Activated naive CD8-positive, alpha-beta T cell treated with anti-CD3 and anti-CD28 coated beads, Interleukin-2, amount 50 U/mL, for 24 hours (primary cell): ENCODE measurements around the gene ATRNL1.
"Not testable (repeated sequence)": the region's sequence is repeated elsewhere in the genome, so short reads cannot be mapped to it uniquely, and the experiment has no call there.

Experiments
- ATAC-seq: fragments of 150-1000 bp; cut with Tn5 transposase; one replicate; pipeline ENCODE4 v1.10.0; 2021
- DNase-seq: peaks from one replicate; pipeline ENCODE4 v3.0.0; 2021
- H3K27ac Mint-ChIP-seq: one replicate; pipeline ENCODE4 v1.8.0; 2021; ENCODE audit warnings: mild to moderate bottlenecking, mixed read lengths
- H3K27me3 Mint-ChIP-seq: one replicate; pipeline ENCODE4 v1.8.0; 2021; ENCODE audit warnings: mixed read lengths
- H3K36me3 Mint-ChIP-seq: one replicate; pipeline ENCODE4 v1.8.0; 2021; ENCODE audit warnings: low read depth, mixed read lengths
- H3K4me1 Mint-ChIP-seq: one replicate; pipeline ENCODE4 v1.8.0; 2021; ENCODE audit warnings: mixed read lengths
- H3K4me3 Mint-ChIP-seq: one replicate; pipeline ENCODE4 v1.8.0; 2021; ENCODE audit warnings: mild to moderate bottlenecking, moderate library complexity, mixed read lengths
- H3K9me3 Mint-ChIP-seq: one replicate; pipeline ENCODE4 v1.8.0; 2021; ENCODE audit warnings: mixed read lengths

Gene ATRNL1

DNA sequence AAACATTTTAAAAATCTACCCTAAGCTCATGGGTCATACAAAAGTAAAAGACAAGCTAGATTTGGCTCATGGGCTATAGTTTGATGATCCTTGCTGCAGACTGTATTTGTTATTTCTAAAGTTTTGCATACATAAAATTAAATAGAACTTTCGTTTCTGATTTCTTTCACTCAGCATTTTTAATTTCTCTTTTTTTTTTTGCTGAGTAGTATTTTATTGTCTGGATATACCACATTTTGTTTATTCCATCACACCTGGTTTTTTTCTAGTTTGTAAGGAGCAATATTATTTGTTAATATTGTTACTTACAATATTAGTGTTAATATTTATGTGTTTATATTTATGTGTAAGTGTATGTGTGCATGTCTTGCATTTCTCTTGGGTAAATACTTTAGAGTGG is 291.5 kb downstream of the ATRNL1 start:
- H3K4me1 Mint-ChIP-seq = no peaks in the 10 kb centered on the region
- no peaks in the 10 kb centered on the region for H3K36me3 Mint-ChIP-seq
- DNase-seq = no peak
- no peak for ATAC-seq
- no peak overlapping the region for H3K27ac Mint-ChIP-seq
- peaks cover 8% of the 10 kb centered on the region for H3K9me3 Mint-ChIP-seq
- no peaks in the 10 kb centered on the region for H3K27me3 Mint-ChIP-seq
- H3K4me3 Mint-ChIP-seq = no peak overlapping the region

DNA sequence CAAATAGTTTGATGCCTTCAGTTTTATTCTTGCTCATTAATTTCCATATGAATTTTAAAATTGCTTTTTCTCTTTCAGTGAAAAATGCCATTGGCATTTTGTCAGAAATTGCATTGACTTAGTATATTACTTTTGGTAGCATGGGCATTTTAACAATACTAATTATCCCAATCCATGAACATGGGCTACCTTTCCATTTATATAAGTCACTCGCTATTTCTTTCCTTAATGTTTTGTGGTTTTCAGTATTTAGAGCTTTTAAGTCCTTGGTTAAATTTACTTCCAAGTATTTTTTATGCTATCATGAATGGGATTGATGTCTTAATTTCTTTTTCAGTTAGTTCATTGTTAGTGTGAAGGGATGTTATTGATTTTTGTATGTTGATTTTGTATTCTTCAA is 297.4 kb downstream of the ATRNL1 start:
- no peak for DNase-seq
- H3K4me1 Mint-ChIP-seq = no peaks in the 10 kb centered on the region
- H3K27me3 Mint-ChIP-seq = no peaks in the 10 kb centered on the region
- no peak overlapping the region for H3K4me3 Mint-ChIP-seq
- peaks cover 8% of the 10 kb centered on the region for H3K9me3 Mint-ChIP-seq
- no peak for ATAC-seq
- H3K27ac Mint-ChIP-seq = no peak overlapping the region
- no peaks in the 10 kb centered on the region for H3K36me3 Mint-ChIP-seq

DNA sequence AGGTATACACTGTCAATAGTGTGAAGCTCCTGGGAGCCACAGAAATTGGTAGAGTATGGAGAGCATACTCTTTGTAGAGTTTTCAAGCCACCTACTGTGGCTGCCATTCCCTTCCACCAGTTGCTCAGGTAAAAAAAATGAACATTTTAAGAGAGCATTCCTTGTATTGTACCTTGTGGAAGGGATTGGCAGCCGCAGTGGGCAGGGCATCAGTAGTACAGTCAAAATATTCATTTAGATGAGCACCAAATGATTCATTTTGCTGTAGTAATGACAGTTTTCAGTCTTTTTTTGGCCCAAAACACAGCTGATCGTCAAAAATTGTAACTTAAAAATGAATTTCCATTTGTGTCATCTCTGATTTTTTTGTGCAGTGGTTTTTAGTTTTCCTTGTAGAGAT is 304.9 kb downstream of the ATRNL1 start:
- no peak for ATAC-seq
- Mint-ChIP-seq H3K27me3 (no peaks in the 10 kb centered on the region), H3K9me3 (no peaks in the 10 kb centered on the region), H3K36me3 (no peaks in the 10 kb centered on the region), H3K4me1 (no peaks in the 10 kb centered on the region), H3K27ac (no peak overlapping the region), H3K4me3 (no peak overlapping the region)
- DNase-seq = no peak

DNA sequence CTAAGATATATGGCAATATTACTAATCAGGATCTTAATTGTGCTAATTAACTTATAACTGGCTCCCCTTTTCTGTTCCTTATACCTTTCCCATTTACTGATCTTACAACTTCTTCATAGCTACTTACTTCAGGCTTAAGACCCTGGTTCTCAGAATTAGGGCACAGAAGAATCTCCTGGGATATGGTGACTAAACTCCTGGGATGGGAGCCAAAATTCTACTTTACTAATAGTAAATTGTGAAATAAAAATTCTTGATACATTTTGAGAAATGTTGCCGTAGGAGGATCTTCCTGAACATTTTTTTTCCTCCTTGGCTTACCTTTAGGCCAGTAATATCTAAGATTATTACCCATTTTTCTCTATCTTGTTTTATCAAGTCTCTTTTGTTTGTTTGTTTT is 309.5 kb downstream of the ATRNL1 start:
- no peak overlapping the region for H3K4me3 Mint-ChIP-seq
- no peaks in the 10 kb centered on the region for H3K36me3 Mint-ChIP-seq
- H3K4me1 Mint-ChIP-seq = no peaks in the 10 kb centered on the region
- no peak for DNase-seq
- no peak for ATAC-seq
- no peaks in the 10 kb centered on the region for H3K27me3 Mint-ChIP-seq
- H3K27ac Mint-ChIP-seq = no peak overlapping the region
- no peaks in the 10 kb centered on the region for H3K9me3 Mint-ChIP-seq

DNA sequence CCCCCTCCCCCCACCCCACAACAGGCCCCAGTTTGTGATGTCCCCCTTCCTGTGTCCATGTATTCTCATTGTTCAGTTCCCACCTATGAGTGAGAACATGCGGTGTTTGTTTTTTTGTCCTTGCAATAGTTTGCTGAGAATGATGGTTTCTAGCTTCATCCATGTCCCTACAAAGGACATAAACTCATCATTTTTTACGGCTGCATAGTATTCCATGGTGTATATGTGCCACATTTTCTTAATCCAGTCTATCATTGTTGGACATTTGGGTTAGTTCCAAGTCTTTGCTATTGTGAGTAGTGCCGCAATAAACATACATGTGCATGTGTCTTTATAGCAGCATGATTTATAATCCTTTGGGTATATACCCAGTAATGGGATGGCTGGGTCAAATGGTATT is 312.7 kb downstream of the ATRNL1 start:
- DNase-seq, H3K36me3 Mint-ChIP-seq, ATAC-seq, H3K4me1 Mint-ChIP-seq, H3K4me3 Mint-ChIP-seq, H3K27me3 Mint-ChIP-seq, H3K27ac Mint-ChIP-seq: not testable (repeated sequence)
- peaks cover 14% of the 10 kb centered on the region for H3K9me3 Mint-ChIP-seq

- Mint-ChIP-seq H3K4me1 (no peaks in the 10 kb centered on the region), H3K36me3 (no peaks in the 10 kb centered on the region), H3K27ac (no peak overlapping the region), H3K9me3 (peaks cover 14% of the 10 kb centered on the region), H3K27me3 (no peaks in the 10 kb centered on the region), H3K4me3 (no peak overlapping the region)
- no peak for ATAC-seq
- no peak for DNase-seq
These were observed 316.2 kb downstream of the ATRNL1 start for GRCh38 chr10:115409347-115409746.

DNA sequence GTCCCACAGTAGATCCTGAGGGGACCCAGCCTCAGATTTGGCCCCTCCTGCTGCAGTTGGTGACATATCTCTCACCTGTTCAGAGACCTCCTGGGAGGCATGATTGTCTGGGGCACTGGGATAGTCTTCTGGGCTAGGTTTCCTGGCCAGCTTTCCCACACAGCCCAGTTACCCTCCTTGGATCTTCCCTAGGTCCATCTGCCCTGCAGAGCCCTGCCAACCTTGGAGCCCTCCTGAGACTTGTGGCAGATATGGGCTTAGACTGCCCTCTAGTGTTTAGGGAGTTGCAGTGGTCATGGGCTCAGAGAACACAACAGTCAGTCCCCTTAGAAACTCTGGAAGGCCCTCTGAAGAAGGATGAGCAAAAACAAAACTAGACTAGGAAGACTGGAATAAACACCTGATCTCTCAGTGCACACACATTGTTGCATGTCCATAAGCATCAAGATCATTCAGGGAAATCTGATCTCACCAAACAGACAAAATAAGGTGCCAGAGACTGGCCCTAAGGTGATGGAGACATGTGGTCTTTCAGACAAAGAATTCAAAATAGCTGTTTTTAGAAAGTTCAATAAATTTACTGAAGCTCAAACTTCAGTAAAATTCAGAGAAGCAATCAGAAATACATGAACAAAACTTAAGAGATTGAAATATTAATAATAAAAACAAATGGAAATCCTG is 324.6 kb downstream of the ATRNL1 start:
- Mint-ChIP-seq H3K9me3 (peaks cover 17% of the 10 kb centered on the region), H3K4me1 (no peaks in the 10 kb centered on the region), H3K36me3 (no peaks in the 10 kb centered on the region), H3K27ac (no peak overlapping the region), H3K4me3 (no peak overlapping the region), H3K27me3 (no peaks in the 10 kb centered on the region)
- ATAC-seq = peak; percentile 49
- no peak for DNase-seq

DNA sequence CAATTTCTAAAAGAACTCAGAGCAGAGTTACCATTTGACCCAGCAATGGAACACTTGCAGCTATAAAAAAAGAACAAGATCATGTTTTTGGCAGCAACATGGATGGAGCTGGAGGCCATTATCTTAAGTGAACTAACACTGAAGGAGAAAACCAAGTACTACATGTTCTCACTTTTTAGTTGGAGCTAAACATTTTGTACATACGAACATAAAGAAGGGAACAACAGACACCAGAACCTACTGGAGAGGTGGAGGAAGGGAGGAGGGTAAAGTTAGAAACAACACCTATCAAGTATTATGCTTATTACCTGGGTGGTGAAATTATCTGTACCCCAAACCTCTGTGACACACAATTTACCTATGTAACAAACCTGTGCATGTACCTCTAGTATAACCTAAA is 329.5 kb downstream of the ATRNL1 start:
- no peak overlapping the region for H3K4me3 Mint-ChIP-seq
- no peaks in the 10 kb centered on the region for H3K27me3 Mint-ChIP-seq
- H3K27ac Mint-ChIP-seq = no peak overlapping the region
- DNase-seq = no peak
- peaks cover 16% of the 10 kb centered on the region for H3K9me3 Mint-ChIP-seq
- no peak for ATAC-seq
- H3K4me1 Mint-ChIP-seq = no peaks in the 10 kb centered on the region
- no peaks in the 10 kb centered on the region for H3K36me3 Mint-ChIP-seq

GRCh38 chr10:115427611-115428010 is 334.4 kb downstream of the ATRNL1 start:
- Mint-ChIP-seq H3K27me3 (no peaks in the 10 kb centered on the region), H3K4me1 (no peaks in the 10 kb centered on the region), H3K27ac (no peak overlapping the region), H3K36me3 (no peaks in the 10 kb centered on the region), H3K4me3 (no peak overlapping the region), H3K9me3 (no peaks in the 10 kb centered on the region)
- no peak for DNase-seq
- no peak for ATAC-seq

GRCh38 chr10:115432188-115432819 is 339.1 kb downstream of the ATRNL1 start:
- H3K27me3 Mint-ChIP-seq = no peaks in the 10 kb centered on the region
- no peaks in the 10 kb centered on the region for H3K4me1 Mint-ChIP-seq
- H3K4me3 Mint-ChIP-seq = no peak overlapping the region
- DNase-seq (no peak), ATAC-seq (no peak)
- no peak overlapping the region for H3K27ac Mint-ChIP-seq
- no peaks in the 10 kb centered on the region for H3K36me3 Mint-ChIP-seq
- peaks cover 3% of the 10 kb centered on the region for H3K9me3 Mint-ChIP-seq

DNA sequence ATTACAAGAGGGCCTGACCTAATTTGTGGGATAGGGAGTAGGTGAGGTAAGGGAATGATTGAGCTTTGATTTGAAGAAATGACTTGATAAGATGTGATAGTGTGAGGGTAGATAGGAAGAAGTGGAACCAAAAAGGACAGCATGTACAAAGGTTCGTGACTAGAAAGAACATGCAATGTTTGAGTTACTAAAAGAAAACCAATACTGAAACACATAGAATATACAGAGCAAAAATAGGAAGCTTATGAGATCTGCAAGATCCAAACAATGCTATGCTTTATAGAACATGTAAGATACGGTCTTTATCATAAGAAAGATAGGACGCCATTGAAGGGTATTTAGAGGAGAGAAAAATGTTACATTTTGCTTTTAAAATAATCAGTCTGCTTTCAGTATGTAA is 343.8 kb downstream of the ATRNL1 start:
- no peak for DNase-seq
- H3K4me3 Mint-ChIP-seq = no peak overlapping the region

GRCh38 chr10:115441907-115442545 is 348.9 kb downstream of the ATRNL1 start:
- Mint-ChIP-seq H3K4me3 (no peak overlapping the region), H3K27me3 (no peaks in the 10 kb centered on the region)

More for the DNA sequence above, 343.8 kb downstream of the ATRNL1 start:
- H3K9me3 Mint-ChIP-seq = peaks cover 3% of the 10 kb centered on the region
- H3K27me3 Mint-ChIP-seq = no peaks in the 10 kb centered on the region
- no peak for ATAC-seq
- H3K27ac Mint-ChIP-seq = no peak overlapping the region
- no peaks in the 10 kb centered on the region for H3K4me1 Mint-ChIP-seq
- H3K36me3 Mint-ChIP-seq = no peaks in the 10 kb centered on the region

GRCh38 chr10:115456812-115457211 is 363.6 kb downstream of the ATRNL1 start:
- Mint-ChIP-seq H3K36me3 (no peaks in the 10 kb centered on the region), H3K4me1 (no peaks in the 10 kb centered on the region), H3K27ac (no peak overlapping the region), H3K4me3 (no peak overlapping the region), H3K9me3 (peaks cover 8% of the 10 kb centered on the region), H3K27me3 (no peaks in the 10 kb centered on the region)
- no peak for DNase-seq
- no peak for ATAC-seq

More at GRCh38 chr10:115441907-115442545, 348.9 kb downstream of the ATRNL1 start:
- Mint-ChIP-seq H3K36me3 (no peaks in the 10 kb centered on the region), H3K27ac (no peak overlapping the region), H3K4me1 (no peaks in the 10 kb centered on the region), H3K9me3 (peaks cover 6% of the 10 kb centered on the region)
- DNase-seq = no peak
- no peak for ATAC-seq

GRCh38 chr10:115483294-115483693 is 390.1 kb downstream of the ATRNL1 start:
- Mint-ChIP-seq H3K9me3 (peaks cover 6% of the 10 kb centered on the region), H3K4me1 (no peaks in the 10 kb centered on the region), H3K4me3 (no peak overlapping the region), H3K36me3 (no peaks in the 10 kb centered on the region), H3K27me3 (no peaks in the 10 kb centered on the region), H3K27ac (no peak overlapping the region)
- no peak for ATAC-seq
- no peak for DNase-seq

DNA sequence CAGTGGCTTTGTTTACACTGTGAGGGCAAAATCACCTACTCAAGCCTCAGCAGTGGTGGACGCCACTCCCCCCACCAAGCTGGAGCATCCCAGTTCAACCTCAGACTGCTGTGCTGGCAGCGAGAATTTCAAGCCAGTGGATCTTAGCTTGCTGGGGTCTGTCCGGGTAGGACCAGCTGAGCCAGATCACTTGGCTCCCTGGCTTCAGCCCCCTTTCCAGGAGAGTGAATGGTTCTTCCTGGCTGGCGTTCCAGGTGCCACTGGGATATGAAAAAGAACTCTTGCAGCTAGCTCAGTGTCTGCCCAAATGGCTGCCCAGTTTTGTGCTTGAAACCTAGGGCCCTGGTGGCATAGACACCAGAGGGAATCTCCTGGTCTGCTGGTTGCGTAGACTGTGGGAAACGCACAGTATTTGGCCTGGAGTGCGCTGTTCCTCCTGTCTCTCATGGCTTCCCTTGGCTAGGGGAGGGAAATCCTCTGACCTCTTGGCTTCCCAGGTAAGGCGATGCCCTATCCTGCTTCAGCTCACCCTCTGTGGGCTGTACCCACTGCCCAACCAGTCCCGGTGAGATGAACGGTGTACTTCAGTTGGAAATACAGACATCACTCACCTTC is 398.5 kb downstream of the ATRNL1 start:
- Mint-ChIP-seq H3K9me3 (peaks cover 11% of the 10 kb centered on the region), H3K27ac (no peak overlapping the region), H3K36me3 (no peaks in the 10 kb centered on the region), H3K4me3 (no peak overlapping the region), H3K4me1 (no peaks in the 10 kb centered on the region), H3K27me3 (no peaks in the 10 kb centered on the region)
- DNase-seq = no peak
- no peak for ATAC-seq
